GM23338 (cell line): ENCODE data around the gene MACO1. TPM values are rescaled to one million over a fixed set of nuclear protein-coding genes. Genes with fewer than 3 reads are reported as not detected.

Experiments used
- ATAC-seq: fragments of 200-7000 bp; cut with Tn5 transposase; 3 replicates; pipeline ENCODE4 v1.9.1; 2020
- DNase-seq: peaks from one replicate; pipeline ENCODE4 v3.0.0-alpha.2; 2015; ENCODE audit warnings: low spot score
- H2AFZ ChIP-seq: fragments of 200-600 bp; sonication (generic); 2 replicates; pipeline ENCODE4 v1.8.0; 2016; ENCODE audit warnings: antibody characterized with exemption, mild to moderate bottlenecking, moderate library complexity
- H3F3A ChIP-seq: fragments of 200-600 bp; sonication (generic); replicated peaks from 2 replicates; pipeline ENCODE4 v1.8.0; 2017; ENCODE audit warnings: antibody characterized with exemption, mixed run types, low read depth
- H3K27ac ChIP-seq: fragments of 200-600 bp; sonication (generic); 2 replicates; pipeline ENCODE4 v1.6.1; 2016; ENCODE audit warnings: low read depth
- H3K27me3 ChIP-seq: fragments of 200-600 bp; sonication (generic); 2 replicates; pipeline ENCODE4 v1.8.0; 2016; ENCODE audit warnings: mild to moderate bottlenecking, mixed run types, moderate library complexity; ENCODE audit not compliant: insufficient read depth
- H3K36me3 ChIP-seq: fragments of 200-600 bp; sonication (generic); 2 replicates; pipeline ENCODE4 v1.8.0; 2016; ENCODE audit warnings: mild to moderate bottlenecking; ENCODE audit not compliant: insufficient read depth
- H3K4me1 ChIP-seq: fragments of 200-600 bp; sonication (generic); 2 replicates; pipeline ENCODE4 v1.8.0; 2016; ENCODE audit warnings: mild to moderate bottlenecking, moderate library complexity; ENCODE audit not compliant: insufficient read depth
- H3K4me2 ChIP-seq: fragments of 200-600 bp; sonication (generic); 2 replicates; pipeline ENCODE4 v1.7.1; 2017; ENCODE audit warnings: mixed run types
- H3K4me3 ChIP-seq: fragments of 200-600 bp; sonication (generic); 2 replicates; pipeline ENCODE4 v1.6.1; 2016; ENCODE audit warnings: mixed run types
- H3K79me2 ChIP-seq: fragments of 200-600 bp; sonication (generic); replicated peaks from 2 replicates; pipeline ENCODE4 v1.8.0; 2017; ENCODE audit warnings: mild to moderate bottlenecking; ENCODE audit not compliant: insufficient read depth
- H3K9me2 ChIP-seq: fragments of 200-600 bp; sonication (generic); 2 replicates; pipeline ENCODE4 v1.8.0; 2017; ENCODE audit not compliant: insufficient read depth
- H4K20me1 ChIP-seq: fragments of 200-600 bp; sonication (generic); replicated peaks from 2 replicates; pipeline ENCODE4 v1.8.0; 2017; ENCODE audit warnings: mild to moderate bottlenecking; ENCODE audit not compliant: insufficient read depth
- H3K27ac Mint-ChIP-seq: 2 replicates; pipeline ENCODE4 v1.8.0; 2020; ENCODE audit warnings: inconsistent platforms, mild to moderate bottlenecking, moderate library complexity, mixed read lengths
- H3K27me3 Mint-ChIP-seq: 3 replicates; pipeline ENCODE4 v1.8.0; 2022; ENCODE audit warnings: low read depth, mild to moderate bottlenecking, moderate library complexity, mixed read lengths, inconsistent platforms; ENCODE audit not compliant: insufficient read depth, poor library complexity
- H3K36me3 Mint-ChIP-seq: 3 replicates; pipeline ENCODE4 v1.8.0; 2021; ENCODE audit warnings: low read depth, mild to moderate bottlenecking, inconsistent platforms, moderate library complexity, mixed read lengths
- H3K4me1 Mint-ChIP-seq: 3 replicates; pipeline ENCODE4 v1.8.0; 2020; ENCODE audit warnings: mild to moderate bottlenecking, inconsistent platforms, mixed read lengths
- H3K4me3 Mint-ChIP-seq: 3 replicates; pipeline ENCODE4 v1.8.0; 2021; ENCODE audit warnings: moderate library complexity, mild to moderate bottlenecking, inconsistent platforms, mixed read lengths
- H3K9me3 Mint-ChIP-seq: 3 replicates; pipeline ENCODE4 v1.8.0; 2020; ENCODE audit warnings: moderate library complexity, mild to moderate bottlenecking, inconsistent platforms, mixed read lengths
- CREB1 ChIP-seq: fragments of 250-450 bp; sonication (Bioruptor Pico); IDR thresholded peaks from 2 replicates; pipeline ENCODE4 v1.5.0; 2020; ENCODE audit warnings: low read depth, mild to moderate bottlenecking, moderate library complexity
- EZH2 ChIP-seq: fragments of 200-600 bp; sonication (generic); IDR thresholded peaks from one replicate; pipeline ENCODE4 v1.8.0; 2017; ENCODE audit warnings: antibody characterized with exemption, mild to moderate bottlenecking, low read depth; ENCODE audit not compliant: unreplicated experiment
- EZH2phosphoT487 ChIP-seq: fragments of 200-600 bp; sonication (generic); IDR thresholded peaks from one replicate; pipeline ENCODE4 v1.8.1; 2018; ENCODE audit warnings: antibody characterized with exemption; ENCODE audit not compliant: unreplicated experiment
- NANOG ChIP-seq: IDR thresholded peaks from 2 replicates; pipeline ENCODE4 v1.6.1; 2016; ENCODE audit warnings: antibody characterized with exemption, borderline replicate concordance
- POLR2AphosphoS5 ChIP-seq: IDR thresholded peaks from 2 replicates; pipeline ENCODE4 v1.6.1; 2016; ENCODE audit warnings: antibody characterized with exemption, low read depth
- STAT1 ChIP-seq: IDR thresholded peaks from one replicate; pipeline ENCODE4 v1.6.1; 2016; ENCODE audit warnings: antibody characterized with exemption; ENCODE audit not compliant: unreplicated experiment
- ZNF114 ChIP-seq: fragments of 250-450 bp; sonication (Bioruptor Pico); IDR thresholded peaks from 2 replicates; pipeline ENCODE4 v1.5.0; 2020; ENCODE audit warnings: mild to moderate bottlenecking, moderate library complexity
- ZNF331 ChIP-seq: fragments of 250-450 bp; sonication (Bioruptor Pico); IDR thresholded peaks from 2 replicates; pipeline ENCODE4 v1.5.0; 2020; ENCODE audit warnings: low read depth, mild to moderate bottlenecking, moderate library complexity
- polyA plus RNA-seq: library from polyadenylated mRNA; unstranded; fragments of >200 nt; fragmentation: Nextera tagmentation; extraction: Ambion mirVana; gene quantifications from 2 replicates; pipeline ENCODE4 v1.2.1, GENCODE V29; 2016
- total RNA-seq: library from RNA; depleted of rRNA; stranded (reverse); fragments of >200 nt; shearing (Covaris generic); gene quantifications from 2 replicates; pipeline ENCODE4 v1.2.3, GENCODE V29; 2014
- TF ChIP-seq, protein P1 (sequence below): IDR thresholded peaks from one replicate; pipeline ENCODE4 v1.6.1; 2018; ENCODE audit warnings: antibody characterized with exemption; ENCODE audit not compliant: unreplicated experiment

The MACO1 gene
- total and polyA plus RNA-seq, 2 experiments from 2014 or later, result 9.8 to 10.6 TPM

DNA sequence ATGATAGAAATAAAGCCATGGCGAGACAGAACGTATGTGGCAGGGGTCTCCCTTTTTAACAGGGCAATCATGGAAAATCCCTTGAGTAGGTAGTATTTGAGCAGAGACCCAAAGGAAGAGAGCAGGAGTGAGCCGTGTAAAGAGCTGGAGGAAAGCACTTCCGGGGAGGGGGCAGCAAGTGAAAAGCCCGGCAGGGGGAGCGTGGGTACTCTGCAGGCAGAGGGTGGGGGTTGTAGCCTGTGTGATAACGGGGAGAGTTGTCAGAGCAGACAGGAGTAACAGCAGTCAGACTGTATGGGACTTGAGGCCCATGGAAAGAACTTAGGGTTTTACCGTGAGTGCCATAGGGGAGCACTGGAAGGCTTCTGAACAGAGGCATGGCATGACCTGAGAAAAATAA is 61.6 kb downstream of the MACO1 start (continued):
- TF ChIP-seq, protein P1, sequence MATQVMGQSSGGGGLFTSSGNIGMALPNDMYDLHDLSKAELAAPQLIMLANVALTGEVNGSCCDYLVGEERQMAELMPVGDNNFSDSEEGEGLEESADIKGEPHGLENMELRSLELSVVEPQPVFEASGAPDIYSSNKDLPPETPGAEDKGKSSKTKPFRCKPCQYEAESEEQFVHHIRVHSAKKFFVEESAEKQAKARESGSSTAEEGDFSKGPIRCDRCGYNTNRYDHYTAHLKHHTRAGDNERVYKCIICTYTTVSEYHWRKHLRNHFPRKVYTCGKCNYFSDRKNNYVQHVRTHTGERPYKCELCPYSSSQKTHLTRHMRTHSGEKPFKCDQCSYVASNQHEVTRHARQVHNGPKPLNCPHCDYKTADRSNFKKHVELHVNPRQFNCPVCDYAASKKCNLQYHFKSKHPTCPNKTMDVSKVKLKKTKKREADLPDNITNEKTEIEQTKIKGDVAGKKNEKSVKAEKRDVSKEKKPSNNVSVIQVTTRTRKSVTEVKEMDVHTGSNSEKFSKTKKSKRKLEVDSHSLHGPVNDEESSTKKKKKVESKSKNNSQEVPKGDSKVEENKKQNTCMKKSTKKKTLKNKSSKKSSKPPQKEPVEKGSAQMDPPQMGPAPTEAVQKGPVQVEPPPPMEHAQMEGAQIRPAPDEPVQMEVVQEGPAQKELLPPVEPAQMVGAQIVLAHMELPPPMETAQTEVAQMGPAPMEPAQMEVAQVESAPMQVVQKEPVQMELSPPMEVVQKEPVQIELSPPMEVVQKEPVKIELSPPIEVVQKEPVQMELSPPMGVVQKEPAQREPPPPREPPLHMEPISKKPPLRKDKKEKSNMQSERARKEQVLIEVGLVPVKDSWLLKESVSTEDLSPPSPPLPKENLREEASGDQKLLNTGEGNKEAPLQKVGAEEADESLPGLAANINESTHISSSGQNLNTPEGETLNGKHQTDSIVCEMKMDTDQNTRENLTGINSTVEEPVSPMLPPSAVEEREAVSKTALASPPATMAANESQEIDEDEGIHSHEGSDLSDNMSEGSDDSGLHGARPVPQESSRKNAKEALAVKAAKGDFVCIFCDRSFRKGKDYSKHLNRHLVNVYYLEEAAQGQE, result no peak

DNA sequence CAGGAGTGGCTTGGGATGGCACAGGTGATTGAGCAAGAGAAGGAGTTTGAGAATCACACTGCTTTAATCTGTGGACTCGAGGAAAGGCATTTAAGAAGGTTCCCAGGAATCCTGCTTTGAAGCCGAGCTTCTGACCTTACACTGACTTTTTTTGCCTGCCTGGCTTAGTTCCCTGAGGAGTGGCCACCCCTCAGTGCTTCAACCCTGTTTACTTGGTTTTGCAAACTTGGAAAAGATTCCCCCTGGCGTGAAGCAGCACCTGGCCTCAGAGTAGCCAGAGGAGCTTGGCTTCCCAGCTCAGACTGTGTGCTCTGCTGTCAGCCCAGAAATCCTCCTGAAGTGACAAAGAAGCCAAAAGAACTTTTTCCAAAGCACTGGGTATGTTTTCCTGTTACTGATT is 64.3 kb downstream of the MACO1 start:
- Mint-ChIP-seq H3K27ac (no peak overlapping the region), H3K4me3 (no peak overlapping the region), H3K36me3 (peaks cover 3% of the 10 kb centered on the region; the same call in 2 of the 3 replicates), H3K9me3 (no peaks in the 10 kb centered on the region), H3K27me3 (peaks cover 8% of the 10 kb centered on the region), H3K4me1 (peaks cover 23% of the 10 kb centered on the region)
- Histone ChIP-seq H3F3A (no peaks in the 10 kb centered on the region), H3K27me3 (no peaks in the 10 kb centered on the region), H4K20me1 (no peaks in the 10 kb centered on the region; the same call in 1 of the 2 replicates), H2AFZ (no peak overlapping the region), H3K36me3 (peaks cover 8% of the 10 kb centered on the region; the same call in 1 of the 2 replicates), H3K4me2 (no peak overlapping the region), H3K4me3 (no peak overlapping the region), H3K27ac (no peak overlapping the region), H3K9me2 (no peaks in the 10 kb centered on the region), H3K79me2 (no peaks in the 10 kb centered on the region), H3K4me1 (peaks cover 3% of the 10 kb centered on the region)
- DNase-seq (no peak), ATAC-seq (peak; percentile 47; the same call in 2 of the 3 replicates)
- no peak for TF ChIP-seq STAT1
- no peak for TF ChIP-seq CREB1 (CRISPR knock-in tag)
- no peak for TF ChIP-seq POLR2AphosphoS5
- TF ChIP-seq, protein P1, result no peak

DNA sequence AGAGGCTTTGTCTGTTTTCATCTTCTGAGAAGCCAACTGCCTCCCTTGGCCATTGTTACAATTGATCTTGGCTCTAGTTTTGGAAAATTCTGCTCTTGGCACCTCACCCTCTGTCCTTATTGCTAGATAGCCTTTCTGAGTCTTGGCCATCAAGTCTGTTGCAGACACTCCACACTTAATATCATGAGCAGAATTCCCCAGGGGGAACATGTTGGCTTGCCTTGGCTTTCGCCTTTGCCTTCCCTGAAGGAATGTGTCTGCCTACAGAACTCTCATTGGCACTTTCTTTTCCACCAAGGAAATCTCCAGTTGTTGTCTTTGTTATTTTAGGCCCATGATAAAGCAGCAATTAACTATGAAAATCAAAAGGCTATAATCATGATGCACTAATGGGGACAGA is 70.0 kb downstream of the MACO1 start:
- Histone ChIP-seq H2AFZ (no peak overlapping the region), H3K4me2 (no peak overlapping the region), H4K20me1 (no peaks in the 10 kb centered on the region; the same call in 1 of the 2 replicates), H3F3A (no peaks in the 10 kb centered on the region; the same call in 1 of the 2 replicates), H3K4me3 (no peak overlapping the region), H3K27ac (no peak overlapping the region), H3K36me3 (peaks cover 6% of the 10 kb centered on the region; the same call in 1 of the 2 replicates), H3K4me1 (peaks cover 22% of the 10 kb centered on the region), H3K9me2 (no peaks in the 10 kb centered on the region), H3K79me2 (no peaks in the 10 kb centered on the region), H3K27me3 (no peaks in the 10 kb centered on the region)
- TF ChIP-seq EZH2phosphoT487, result no peak
- TF ChIP-seq ZNF114, result no peak
- no peak for TF ChIP-seq EZH2
- TF ChIP-seq, protein P1, result no peak
- TF ChIP-seq STAT1, result no peak
- no peak for TF ChIP-seq CREB1 (CRISPR knock-in tag)
- TF ChIP-seq NANOG, result no peak
- no peak for TF ChIP-seq ZNF331 (CRISPR knock-in tag)
- no peak overlapping the region for H3K27ac Mint-ChIP-seq
- no peak for ATAC-seq
- no peaks in the 10 kb centered on the region for H3K36me3 Mint-ChIP-seq
- peaks cover 31% of the 10 kb centered on the region for H3K4me1 Mint-ChIP-seq
- H3K9me3 Mint-ChIP-seq, result no peaks in the 10 kb centered on the region
- DNase-seq, result no peak
- H3K27me3 Mint-ChIP-seq, result peaks cover 21% of the 10 kb centered on the region
- no peak overlapping the region for H3K4me3 Mint-ChIP-seq
